MCF 10A (cell line): ENCODE data around the gene CAGE1. TPM values are rescaled to one million over a fixed set of nuclear protein-coding genes. Genes with fewer than 3 reads are reported as not detected.
"Not testable (repeated sequence)": the region's sequence is repeated elsewhere in the genome, so short reads cannot be mapped to it uniquely, and the experiment has no call there.

ENCODE experiments used
- BruUV-seq: library from RNA; stranded (reverse); fragments of 400-500 nt; replicated peaks from 2 replicates; lab custom pipeline; 2021; lab: Mats Ljungman, UMichigan
- CTCF ChIA-PET: fragments of 300-600 bp; sonication (Branson Sonifier 250); formaldehyde crosslinking; extraction: SDS; loops from one replicate; lab custom pipeline; 2021; ENCODE audit warnings: antibody characterized with exemption, inconsistent platforms; lab: Yijun Ruan, JAX
- POLR2A ChIA-PET: fragments of 300-600, 350-650 bp; sonication (Branson Sonifier 250); formaldehyde crosslinking; extraction: SDS; loops from one replicate; lab custom pipeline; 2020; ENCODE audit warnings: antibody characterized with exemption, inconsistent platforms; lab: Yijun Ruan, JAX
- DNase-seq: peaks from one replicate; pipeline ENCODE4 v3.0.0-alpha.2; 2018; ENCODE audit not compliant: unreplicated experiment
- H3K27ac Mint-ChIP-seq: one replicate; pipeline ENCODE4 v1.8.0; 2022; ENCODE audit warnings: mild to moderate bottlenecking, low read depth, mixed read lengths; ENCODE audit not compliant: unreplicated experiment
- H3K27me3 Mint-ChIP-seq: one replicate; pipeline ENCODE4 v1.8.0; 2022; ENCODE audit warnings: mixed read lengths; ENCODE audit not compliant: insufficient read depth, unreplicated experiment
- H3K36me3 Mint-ChIP-seq: one replicate; pipeline ENCODE4 v1.8.0; 2022; ENCODE audit warnings: mild to moderate bottlenecking, moderate library complexity, mixed read lengths; ENCODE audit not compliant: insufficient read depth, unreplicated experiment
- H3K4me1 Mint-ChIP-seq: one replicate; pipeline ENCODE4 v1.8.0; 2022; ENCODE audit warnings: mixed read lengths; ENCODE audit not compliant: insufficient read depth, unreplicated experiment
- H3K4me3 Mint-ChIP-seq: one replicate; pipeline ENCODE4 v1.8.0; 2022; ENCODE audit warnings: mild to moderate bottlenecking, moderate library complexity, mixed read lengths; ENCODE audit not compliant: unreplicated experiment
- H3K9me3 Mint-ChIP-seq: one replicate; pipeline ENCODE4 v1.8.0; 2022; ENCODE audit warnings: mixed read lengths; ENCODE audit not compliant: unreplicated experiment
- CTCF ChIP-seq: fragments of 200-600 bp; IDR thresholded peaks from one replicate; pipeline ENCODE4 v1.8.0; 2022; ENCODE audit warnings: antibody characterized with exemption, mild to moderate bottlenecking; ENCODE audit not compliant: unreplicated experiment
- intact Hi-C: fragments of 100-400 bp; cut with micrococcal nuclease; formaldehyde crosslinking; loops from 2 replicates; pipeline ENCODE4 v1.14.1; 2022
- total RNA-seq: library from RNA; stranded (reverse); gene quantifications from 2 replicates; pipeline ENCODE4 v1.2.3, GENCODE V29; 2022

The CAGE1 gene
- total RNA-seq, 1 experiment from 2014 or later: 0.33 TPM

GRCh38 chr6:7378740-7379139, 10.8 kb downstream of the CAGE1 start:
- POLR2A ChIA-PET: interaction anchor here (2.4 kb wide), 1 partner anchor 10 kb away, joined by 8 read pairs; the partner anchor contains the start of genes CAGE1 and RIOK1
- intact Hi-C loops: no loop called here
- Mint-ChIP-seq H3K9me3 (no peaks in the 10 kb centered on the region), H3K27me3 (no peaks in the 10 kb centered on the region), H3K4me1 (no peaks in the 10 kb centered on the region), H3K4me3 (no peak overlapping the region), H3K36me3 (no peaks in the 10 kb centered on the region), H3K27ac (no peak overlapping the region)
- TF ChIP-seq CTCF: no peak
- DNase-seq: no peak
- BruUV-seq: no TSS peak
- CTCF ChIA-PET: no interaction called here

GRCh38 chr6:7377961-7378360, 11.6 kb downstream of the CAGE1 start:
- TF ChIP-seq CTCF: no peak
- no TSS peak for BruUV-seq
- CTCF ChIA-PET: no interaction called here
- Mint-ChIP-seq H3K4me1 (no peaks in the 10 kb centered on the region), H3K27me3 (no peaks in the 10 kb centered on the region), H3K9me3 (no peaks in the 10 kb centered on the region), H3K4me3 (no peak overlapping the region), H3K27ac (no peak overlapping the region), H3K36me3 (no peaks in the 10 kb centered on the region)
- intact Hi-C loops: no loop called here
- POLR2A ChIA-PET: interaction anchor here (1.1 to 2.4 kb wide), 2 partner anchors 11 to 22 kb away, joined by 3 to 8 read pairs; partner anchors contain the start of genes CAGE1 and RIOK1
- no peak for DNase-seq

- no TSS peak for BruUV-seq
- Mint-ChIP-seq H3K4me3 (no peak overlapping the region), H3K4me1 (no peaks in the 10 kb centered on the region), H3K36me3 (no peaks in the 10 kb centered on the region), H3K27me3 (no peaks in the 10 kb centered on the region), H3K27ac (no peak overlapping the region), H3K9me3 (no peaks in the 10 kb centered on the region)
- DNase-seq: no peak
- POLR2A ChIA-PET: interaction anchor here (0.6 to 1.2 kb wide), 3 partner anchors 10 to 1703 kb away, joined by 4 to 6 read pairs (median 5); no protein-coding TSS in a partner anchor
- CTCF ChIA-PET: no interaction called here
- no peak for TF ChIP-seq CTCF
- intact Hi-C loops: no loop called here
These were observed 15.8 kb downstream of the CAGE1 start for GRCh38 chr6:7373739-7374138.

- Mint-ChIP-seq H3K27ac (no peak overlapping the region), H3K9me3 (no peaks in the 10 kb centered on the region), H3K27me3 (no peaks in the 10 kb centered on the region), H3K36me3 (no peaks in the 10 kb centered on the region), H3K4me1 (no peaks in the 10 kb centered on the region), H3K4me3 (no peak overlapping the region)
- no peak for TF ChIP-seq CTCF
- BruUV-seq: no TSS peak
- intact Hi-C loops: no loop called here
- POLR2A ChIA-PET: interaction anchor here (2.3 kb wide), 1 partner anchor 22 kb away, joined by 10 read pairs; the partner anchor contains the start of genes CAGE1 and RIOK1
- no peak for DNase-seq
- CTCF ChIA-PET: interaction anchor here (0.7 kb wide), 1 partner anchor 523 kb away, joined by 4 read pairs; no protein-coding TSS in a partner anchor
These were observed 22.1 kb downstream of the CAGE1 start for GRCh38 chr6:7367408-7367807.

GRCh38 chr6:7351916-7352315, 37.6 kb downstream of the CAGE1 start:
- H3K4me1 Mint-ChIP-seq, CTCF ChIA-PET, H3K27me3 Mint-ChIP-seq, DNase-seq, POLR2A ChIA-PET, H3K27ac Mint-ChIP-seq, H3K36me3 Mint-ChIP-seq, H3K9me3 Mint-ChIP-seq, H3K4me3 Mint-ChIP-seq, BruUV-seq, intact Hi-C loops: not testable (repeated sequence)

GRCh38 chr6:7350591-7350990, 39.0 kb downstream of the CAGE1 start:
- not testable (repeated sequence) for H3K36me3 Mint-ChIP-seq, H3K9me3 Mint-ChIP-seq, H3K27me3 Mint-ChIP-seq

More at GRCh38 chr6:7350591-7350990, 39.0 kb downstream of the CAGE1 start:
- H3K27ac Mint-ChIP-seq, H3K4me3 Mint-ChIP-seq, H3K4me1 Mint-ChIP-seq, DNase-seq, intact Hi-C loops, CTCF ChIA-PET, BruUV-seq, POLR2A ChIA-PET: not testable (repeated sequence)
